Breast epithelium (tissue), 4 donors: ENCODE data around the gene EGR4. TPM values are rescaled to one million over a fixed set of nuclear protein-coding genes. Genes with fewer than 3 reads are reported as not detected.

Experiments
- DNase-seq, 2 donors: peaks; one replicate each; pipeline ENCODE4 v3.0.0-alpha.2; 2019; ENCODE audit warnings: low spot score in 2 of 2
- H3K27ac ChIP-seq, 2 donors: fragments of 200-600 bp; sonication (generic) in 1 of 2; one replicate each; pipeline ENCODE4 v1.5.1; 2016 to 2019; ENCODE audit warnings: mild to moderate bottlenecking in 1 of 2
- H3K27me3 ChIP-seq, 2 donors: fragments of 200-600 bp; sonication (generic) in 1 of 2; one replicate each; pipeline versions ENCODE4 v1.5.1 to v1.6.0; 2017 to 2019; ENCODE audit warnings: control low read depth in 1 of 2, mild to moderate bottlenecking in 1 of 2
- H3K36me3 ChIP-seq: fragments of 200-600 bp; one replicate; pipeline ENCODE4 v1.5.1; 2019
- H3K4me1 ChIP-seq, 2 donors: fragments of 200-600 bp; sonication (generic); one replicate each; pipeline ENCODE4 v1.5.1; 2016 to 2019; ENCODE audit warnings: control low read depth in 1 of 2
- H3K4me3 ChIP-seq, 3 donors: fragments of 200-600 bp; sonication (generic); 1 replicate in 2 of 3; 2 replicates in 1 of 3; pipeline ENCODE4 v1.5.1; 2016 to 2019; ENCODE audit warnings: mild to moderate bottlenecking in 3 of 3, moderate library complexity in 2 of 3
- H3K9me3 ChIP-seq, 2 donors: fragments of 200-600 bp; sonication (generic) in 1 of 2; one replicate each; pipeline ENCODE4 v1.5.1; 2016 to 2019; ENCODE audit warnings: control low read depth in 1 of 2
- POLR2A ChIP-seq: fragments of 450-650 bp; IDR thresholded peaks from one replicate; pipeline ENCODE4 v1.6.1; 2016; ENCODE audit warnings: antibody characterized with exemption, mild to moderate bottlenecking, moderate library complexity
- POLR2AphosphoS5 ChIP-seq, 3 donors: sonication (generic); formaldehyde crosslinking; IDR thresholded peaks; one replicate each; pipeline ENCODE4 v1.6.1; 2017; ENCODE audit warnings: antibody characterized with exemption in 3 of 3
- intact Hi-C: fragments of 100-400 bp; cut with DNase I; formaldehyde crosslinking; loops from one replicate; pipeline ENCODE4 v1.15.1; 2023; ENCODE audit warnings: low total_unique reads
- total RNA-seq, 3 donors: library from RNA; depleted of rRNA; stranded (reverse); fragments of >200 nt; gene quantifications; one replicate each; pipeline ENCODE4 v1.1.0, GENCODE V29; 2016
- TF ChIP-seq, protein P1 (sequence below), 3 donors: fragments of 450-650 bp; IDR thresholded peaks; one replicate each; pipeline ENCODE4 v1.5.1; 2016 to 2017; ENCODE audit warnings: antibody characterized with exemption in 3 of 3, mild to moderate bottlenecking in 3 of 3, moderate library complexity in 3 of 3

Gene EGR4
- total RNA-seq, 3 donors from 2014 or later = not detected

DNA sequence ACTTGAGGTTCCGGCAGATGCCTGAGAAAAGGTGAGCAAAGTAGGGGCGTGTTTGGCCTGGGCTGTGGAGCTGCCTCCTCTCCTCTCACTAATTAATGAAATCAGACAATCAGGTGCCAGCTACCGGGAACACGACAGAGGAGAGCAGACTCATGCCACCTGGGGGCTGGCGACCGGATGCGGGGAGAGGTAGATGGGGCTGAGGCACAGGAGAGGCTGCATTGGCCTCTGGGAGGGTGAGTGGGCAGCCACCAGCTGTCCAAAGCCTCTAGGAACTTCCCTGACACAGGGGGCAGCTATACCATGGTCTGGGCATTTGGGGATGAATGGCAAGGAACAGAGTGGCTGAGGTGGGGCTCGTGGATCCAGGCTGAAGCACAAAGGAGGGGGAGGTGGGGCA lies 34.1 kb downstream of the EGR4 start:
- Histone ChIP-seq H3K9me3 (no peaks in the 10 kb centered on the region), H3K4me3 (no peak overlapping the region), H3K36me3 (no peaks in the 10 kb centered on the region), H3K27ac (no peak overlapping the region), H3K4me1 (no peaks in the 10 kb centered on the region), H3K27me3 (no peaks in the 10 kb centered on the region)
- no peak for DNase-seq
- intact Hi-C loops = no loop called here
- TF ChIP-seq POLR2AphosphoS5 (IDR thresholded peaks at IDR 0.05) (no peak), POLR2A (no peak)
- TF ChIP-seq, protein P1, sequence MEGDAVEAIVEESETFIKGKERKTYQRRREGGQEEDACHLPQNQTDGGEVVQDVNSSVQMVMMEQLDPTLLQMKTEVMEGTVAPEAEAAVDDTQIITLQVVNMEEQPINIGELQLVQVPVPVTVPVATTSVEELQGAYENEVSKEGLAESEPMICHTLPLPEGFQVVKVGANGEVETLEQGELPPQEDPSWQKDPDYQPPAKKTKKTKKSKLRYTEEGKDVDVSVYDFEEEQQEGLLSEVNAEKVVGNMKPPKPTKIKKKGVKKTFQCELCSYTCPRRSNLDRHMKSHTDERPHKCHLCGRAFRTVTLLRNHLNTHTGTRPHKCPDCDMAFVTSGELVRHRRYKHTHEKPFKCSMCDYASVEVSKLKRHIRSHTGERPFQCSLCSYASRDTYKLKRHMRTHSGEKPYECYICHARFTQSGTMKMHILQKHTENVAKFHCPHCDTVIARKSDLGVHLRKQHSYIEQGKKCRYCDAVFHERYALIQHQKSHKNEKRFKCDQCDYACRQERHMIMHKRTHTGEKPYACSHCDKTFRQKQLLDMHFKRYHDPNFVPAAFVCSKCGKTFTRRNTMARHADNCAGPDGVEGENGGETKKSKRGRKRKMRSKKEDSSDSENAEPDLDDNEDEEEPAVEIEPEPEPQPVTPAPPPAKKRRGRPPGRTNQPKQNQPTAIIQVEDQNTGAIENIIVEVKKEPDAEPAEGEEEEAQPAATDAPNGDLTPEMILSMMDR (IDR thresholded peaks at IDR 0.05) = no peak

DNA sequence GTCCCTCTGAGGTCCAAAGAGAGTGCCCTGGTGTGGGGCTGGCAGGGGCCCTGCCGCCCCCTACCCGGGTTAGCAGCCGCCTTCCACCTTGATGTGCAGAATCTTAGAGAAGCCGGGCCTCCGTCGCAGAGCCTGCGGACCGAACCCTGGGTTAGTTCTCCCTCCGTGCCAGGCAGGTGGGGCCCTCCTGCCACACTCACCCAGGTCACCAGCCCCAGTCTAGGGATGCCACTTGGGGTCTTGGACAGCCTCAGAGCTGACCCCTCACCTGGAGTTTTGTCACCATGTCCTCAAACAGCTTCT lies 34.5 kb downstream of the EGR4 start:
- intact Hi-C loops = no loop called here
- H3K27ac ChIP-seq = no peak overlapping the region
- no peak overlapping the region for H3K4me3 ChIP-seq
- H3K27me3 ChIP-seq = no peaks in the 10 kb centered on the region
- TF ChIP-seq POLR2AphosphoS5 (IDR thresholded peaks at IDR 0.05) (no peak), POLR2A (no peak)
- TF ChIP-seq, protein P1 (IDR thresholded peaks at IDR 0.05) = no peak
- no peaks in the 10 kb centered on the region for H3K9me3 ChIP-seq
- no peaks in the 10 kb centered on the region for H3K4me1 ChIP-seq
- DNase-seq = no peak
- H3K36me3 ChIP-seq = no peaks in the 10 kb centered on the region

DNA sequence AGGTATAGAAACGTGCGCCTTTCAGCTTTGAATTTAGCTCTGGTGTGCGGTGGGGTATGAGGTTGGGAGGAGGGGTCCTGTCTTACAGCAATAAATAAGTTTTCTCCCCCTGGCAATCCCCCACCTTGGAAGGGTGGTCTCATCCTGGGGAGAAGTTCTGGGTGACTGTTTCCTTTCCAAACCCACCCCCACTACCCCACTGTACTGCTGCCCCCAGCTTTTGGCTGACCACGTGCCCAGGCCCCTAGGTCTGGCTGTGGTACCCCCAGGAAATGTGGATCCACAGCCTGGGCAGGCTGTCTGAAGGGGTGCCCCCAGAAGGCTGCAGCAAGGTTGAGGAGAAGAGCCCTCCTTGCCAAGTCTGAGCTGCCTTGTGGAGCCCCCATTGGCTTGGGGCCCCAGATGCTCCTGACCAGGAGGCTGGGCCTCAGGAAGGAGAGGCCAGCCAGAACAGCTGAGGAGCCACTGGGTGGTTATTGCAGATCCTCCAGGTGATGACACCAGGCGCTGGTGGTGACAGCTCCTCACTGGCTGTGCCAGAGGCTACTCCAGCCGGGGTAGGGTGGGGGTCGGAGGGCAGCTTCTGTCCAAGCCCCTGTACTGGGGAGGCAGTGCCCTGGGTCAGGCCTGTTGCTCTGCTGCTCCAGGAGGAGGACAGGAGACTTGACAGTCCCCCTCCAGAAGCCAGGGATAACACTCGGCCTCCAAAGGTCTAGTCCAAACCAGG lies 35.0 kb downstream of the EGR4 start:
- Histone ChIP-seq H3K27me3 (no peaks in the 10 kb centered on the region), H3K4me1 (no peaks in the 10 kb centered on the region), H3K27ac (no peak overlapping the region), H3K36me3 (no peaks in the 10 kb centered on the region), H3K4me3 (no peak overlapping the region), H3K9me3 (no peaks in the 10 kb centered on the region)
- intact Hi-C loops = no loop called here
- no peak for TF ChIP-seq POLR2AphosphoS5 (IDR thresholded peaks at IDR 0.05)
- TF ChIP-seq, protein P1 (IDR thresholded peaks at IDR 0.05) = no peak
- TF ChIP-seq POLR2A = no peak
- DNase-seq = no peak

DNA sequence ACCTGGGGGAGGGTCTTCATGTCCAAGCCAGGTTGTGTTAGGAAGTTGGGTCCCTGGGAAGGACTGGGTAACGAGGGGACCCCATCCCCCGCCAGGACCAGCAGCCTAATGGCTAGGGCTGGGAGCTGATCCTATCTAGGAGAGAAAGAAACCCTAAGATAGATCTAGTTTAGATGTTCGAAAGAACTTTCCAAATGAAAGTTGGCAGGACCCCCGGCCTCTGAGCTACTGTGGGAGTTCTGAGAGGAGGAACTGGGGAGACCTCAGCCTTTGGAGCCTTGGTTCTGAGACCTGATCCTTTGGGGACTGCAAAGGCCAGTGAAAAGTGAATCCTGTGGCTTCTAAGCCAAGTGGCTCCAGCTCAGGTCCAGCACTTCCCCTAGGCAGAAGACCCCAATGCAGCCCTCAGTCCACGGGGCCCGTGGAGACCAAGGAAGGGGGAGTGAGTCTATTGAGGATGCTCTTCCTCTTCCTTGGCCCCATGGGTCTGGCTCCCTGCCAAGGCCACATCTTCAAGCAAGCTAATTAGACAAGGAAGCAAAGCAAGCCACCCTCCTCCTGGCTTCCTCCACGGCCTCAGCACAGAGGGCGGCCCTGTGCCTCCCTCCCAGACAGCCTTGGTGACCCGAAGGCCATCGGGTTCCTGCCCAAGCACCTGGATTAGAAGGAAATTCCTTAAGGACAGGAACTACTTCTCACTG lies 35.8 kb downstream of the EGR4 start:
- Histone ChIP-seq H3K9me3 (no peaks in the 10 kb centered on the region), H3K4me3 (no peak overlapping the region), H3K4me1 (no peaks in the 10 kb centered on the region), H3K27me3 (no peaks in the 10 kb centered on the region), H3K36me3 (peaks cover 2% of the 10 kb centered on the region), H3K27ac (no peak overlapping the region)
- TF ChIP-seq POLR2A (no peak), POLR2AphosphoS5 (IDR thresholded peaks at IDR 0.05) (no peak)
- no peak for DNase-seq
- intact Hi-C loops = no loop called here

DNA sequence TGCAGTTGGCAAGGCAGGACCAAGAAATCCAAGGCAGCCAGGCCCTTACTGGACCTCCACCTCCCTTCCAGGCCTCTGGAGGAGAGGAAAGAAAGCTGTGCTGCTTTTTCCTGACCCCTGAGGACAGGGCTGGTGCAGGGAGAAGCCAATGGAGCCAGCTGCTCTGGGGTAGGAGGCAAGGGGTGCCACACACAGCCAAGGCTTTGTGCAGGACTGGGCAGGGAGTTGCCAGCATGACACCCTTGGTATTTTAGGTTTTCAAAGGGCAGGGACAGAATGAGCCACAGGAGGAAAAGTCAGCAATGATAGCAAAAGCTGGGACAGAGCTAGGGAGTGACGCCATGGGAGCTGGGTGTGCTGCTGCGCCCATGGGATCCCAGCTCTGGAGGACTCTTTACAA lies 36.3 kb downstream of the EGR4 start:
- H3K4me3 ChIP-seq = no peak overlapping the region
- H3K4me1 ChIP-seq = no peaks in the 10 kb centered on the region
- no peak for DNase-seq
- TF ChIP-seq, protein P1 (IDR thresholded peaks at IDR 0.05) = no peak
- TF ChIP-seq POLR2AphosphoS5 (IDR thresholded peaks at IDR 0.05) = no peak
- no peak for TF ChIP-seq POLR2A
- intact Hi-C loops = no loop called here
- no peaks in the 10 kb centered on the region for H3K27me3 ChIP-seq
- no peak overlapping the region for H3K27ac ChIP-seq
- no peaks in the 10 kb centered on the region for H3K9me3 ChIP-seq
- H3K36me3 ChIP-seq = peaks cover 8% of the 10 kb centered on the region
